ENCODE measurements around the gene VPS72. TPM values are rescaled to one million over a fixed set of nuclear protein-coding genes. Genes with fewer than 3 reads are reported as not detected.

VPS72 gene
- total and polyA plus RNA-seq, 2 of the 13 experiments (the other 11 are each of a cell fraction or from before 2014, with no cell fraction given): 33.7 to 34.5 TPM

- TF ChIP-seq MXI1 (IDR thresholded peaks at IDR 0.05; ENCODE audit: borderline replicate concordance, low read depth, low read length) (peak; percentile 88; the same call in 1 of the 3 replicates), ZNF326 (CRISPR knock-in tag; IDR thresholded peaks at IDR 0.05; ENCODE audit: borderline replicate concordance) (no peak), BCL6 (CRISPR knock-in tag; IDR thresholded peaks at IDR 0.05) (peak; percentile 17; the same call in 1 of the 2 replicates), RFXANK (CRISPR knock-in tag; IDR thresholded peaks at IDR 0.05) (0 out of 2 replicates have a peak, but pooled peaks have one; percentile 23), HNF4A (CRISPR knock-in tag; IDR thresholded peaks at IDR 0.05) (no peak), ZBTB40 (IDR thresholded peaks at IDR 0.05) (peak; percentile 54; the same call in 1 of the 2 replicates), ZBTB40 (CRISPR knock-in tag; IDR thresholded peaks at IDR 0.05) (peak; percentile 69), NAIF1 (CRISPR knock-in tag; IDR thresholded peaks at IDR 0.05; ENCODE audit: borderline replicate concordance) (no peak; the same call in 1 of the 2 replicates), SYNCRIP (IDR thresholded peaks at IDR 0.05; ENCODE audit: insufficient read depth, low read depth, low read length) (no peak), SMARCC2 (IDR thresholded peaks at IDR 0.05) (no peak), ZNF33A (CRISPR knock-in tag; IDR thresholded peaks at IDR 0.05; ENCODE audit: borderline replicate concordance) (peak; percentile 72; the same call in 1 of the 2 replicates), MATR3 (CRISPR knock-in tag; IDR thresholded peaks at IDR 0.05) (no peak), ZNF772 (CRISPR knock-in tag; IDR thresholded peaks at IDR 0.05) (peak; percentile 94), ZNF296 (CRISPR knock-in tag; conservative IDR thresholded peaks at IDR 0.05) (no peak), ZNF44 (CRISPR knock-in tag; IDR thresholded peaks at IDR 0.05) (peak; percentile 95; the same call in 1 of the 2 replicates), MIER2 (CRISPR knock-in tag; IDR thresholded peaks at IDR 0.05) (peak; percentile 78), GATAD2A (CRISPR knock-in tag; IDR thresholded peaks at IDR 0.05) (peak; percentile 69)
- TF ChIP-seq, protein P1, sequence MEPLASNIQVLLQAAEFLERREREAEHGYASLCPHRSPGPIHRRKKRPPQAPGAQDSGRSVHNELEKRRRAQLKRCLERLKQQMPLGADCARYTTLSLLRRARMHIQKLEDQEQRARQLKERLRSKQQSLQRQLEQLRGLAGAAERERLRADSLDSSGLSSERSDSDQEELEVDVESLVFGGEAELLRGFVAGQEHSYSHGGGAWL (CRISPR knock-in tag; IDR thresholded peaks at IDR 0.05): no peak
- TF ChIP-seq, protein P2, sequence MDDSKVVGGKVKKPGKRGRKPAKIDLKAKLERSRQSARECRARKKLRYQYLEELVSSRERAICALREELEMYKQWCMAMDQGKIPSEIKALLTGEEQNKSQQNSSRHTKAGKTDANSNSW (CRISPR knock-in tag; IDR thresholded peaks at IDR 0.05; ENCODE audit: borderline replicate concordance): no peak
- TF ChIP-seq, protein P3, sequence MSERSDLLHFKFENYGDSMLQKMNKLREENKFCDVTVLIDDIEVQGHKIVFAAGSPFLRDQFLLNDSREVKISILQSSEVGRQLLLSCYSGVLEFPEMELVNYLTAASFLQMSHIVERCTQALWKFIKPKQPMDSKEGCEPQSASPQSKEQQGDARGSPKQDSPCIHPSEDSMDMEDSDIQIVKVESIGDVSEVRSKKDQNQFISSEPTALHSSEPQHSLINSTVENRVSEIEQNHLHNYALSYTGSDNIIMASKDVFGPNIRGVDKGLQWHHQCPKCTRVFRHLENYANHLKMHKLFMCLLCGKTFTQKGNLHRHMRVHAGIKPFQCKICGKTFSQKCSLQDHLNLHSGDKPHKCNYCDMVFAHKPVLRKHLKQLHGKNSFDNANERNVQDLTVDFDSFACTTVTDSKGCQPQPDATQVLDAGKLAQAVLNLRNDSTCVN (CRISPR knock-in tag; IDR thresholded peaks at IDR 0.05; ENCODE audit: borderline replicate concordance): no peak
These were observed 24.1 kb downstream of the VPS72 start, which contains the start of the genes LYSMD1 and SCNM1 (continued) for GRCh38 chr1:151165738-151166504.

Measured in HepG2 (cell line).